ENCODE data around the gene KDELR1.

The KDELR1 gene

GRCh38 chr19:48341515-48342413 lies 49.6 kb downstream of the KDELR1 start:
- no peak for DNase-seq

- peak; percentile 97 to 99 for DNase-seq
These were observed 50.4 kb downstream of the KDELR1 start for GRCh38 chr19:48340995-48341394.

- no peak for DNase-seq
These were observed 52.4 kb downstream of the KDELR1 start for GRCh38 chr19:48338802-48339503.

- DNase-seq: no peak
These were observed 53.0 kb downstream of the KDELR1 start for GRCh38 chr19:48338253-48338755.

GRCh38 chr19:48333467-48334384 lies 57.6 kb downstream of the KDELR1 start:
- peak; percentile 28 to 85 for DNase-seq

- DNase-seq: peak; percentile 100
These were observed 58.5 kb downstream of the KDELR1 start for GRCh38 chr19:48332662-48333466.

Measured in NCI-H446 (cell line).